NCI-H526 (cell line): ENCODE results near the gene ANKDD1B.
"Not testable (repeated sequence)": the region's sequence is repeated elsewhere in the genome, so short reads cannot be mapped to it uniquely, and the experiment has no call there.

Source experiments
- DNase-seq, 2 experiments: peaks; one replicate each; lab custom pipeline; 2025; lab: John Stamatoyannopoulos, UW

ANKDD1B gene

DNA sequence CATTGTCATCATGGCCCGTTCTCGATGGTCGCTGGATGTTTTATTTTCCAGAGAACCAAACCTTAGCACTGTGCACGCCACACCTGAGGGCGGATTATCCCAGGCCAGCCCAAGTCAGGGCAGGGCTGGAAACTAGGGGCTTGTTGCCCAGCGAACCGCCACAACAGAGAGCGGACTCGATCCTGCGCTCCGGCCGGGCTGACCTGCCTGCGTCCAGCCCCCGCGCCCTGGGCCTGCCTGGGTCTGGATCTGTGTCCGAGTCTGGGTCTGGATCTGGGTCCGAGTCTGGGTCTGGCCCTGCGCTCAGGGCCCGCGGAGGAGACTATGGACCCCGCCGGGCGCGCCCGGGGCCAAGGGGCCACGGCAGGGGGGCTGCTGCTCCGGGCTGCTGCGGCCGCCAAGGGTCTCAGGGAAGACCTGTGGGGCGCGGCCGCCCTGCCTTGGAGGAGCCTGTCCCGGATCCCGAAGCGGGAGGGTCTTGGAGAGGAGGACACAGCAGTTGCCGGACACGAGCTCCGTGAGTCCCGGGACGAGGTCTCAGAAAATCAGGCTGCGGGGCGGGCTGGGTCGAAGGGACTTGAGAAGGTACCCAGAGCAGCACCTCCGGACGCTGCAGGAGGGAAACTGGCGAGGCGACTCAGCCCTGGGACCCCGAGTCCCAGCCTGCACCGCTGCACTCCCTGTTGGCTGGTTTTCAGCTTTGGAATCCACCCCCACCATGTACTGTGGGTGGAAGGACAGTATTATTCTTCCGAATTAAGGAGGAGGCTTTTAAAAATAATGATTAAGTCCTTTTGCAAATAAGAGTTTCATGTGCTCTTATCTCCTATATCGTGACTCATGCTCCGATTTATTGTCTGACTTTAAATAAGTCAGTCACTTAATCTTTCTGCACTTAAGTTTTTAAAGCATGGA lies at the start of gene ANKDD1B:
TSS of gene ANKDD1B (plus strand) at position 143 of the 915 bp plus-strand sequence. CDS start at position 325, 182 bp downstream.
- DNase-seq: peak in 1 of 2 experiments; percentile 8

- DNase-seq: not testable (repeated sequence)
Measured at GRCh38 chr5:75565991-75566709, 45.1 kb upstream of the ANKDD1B start.

DNA sequence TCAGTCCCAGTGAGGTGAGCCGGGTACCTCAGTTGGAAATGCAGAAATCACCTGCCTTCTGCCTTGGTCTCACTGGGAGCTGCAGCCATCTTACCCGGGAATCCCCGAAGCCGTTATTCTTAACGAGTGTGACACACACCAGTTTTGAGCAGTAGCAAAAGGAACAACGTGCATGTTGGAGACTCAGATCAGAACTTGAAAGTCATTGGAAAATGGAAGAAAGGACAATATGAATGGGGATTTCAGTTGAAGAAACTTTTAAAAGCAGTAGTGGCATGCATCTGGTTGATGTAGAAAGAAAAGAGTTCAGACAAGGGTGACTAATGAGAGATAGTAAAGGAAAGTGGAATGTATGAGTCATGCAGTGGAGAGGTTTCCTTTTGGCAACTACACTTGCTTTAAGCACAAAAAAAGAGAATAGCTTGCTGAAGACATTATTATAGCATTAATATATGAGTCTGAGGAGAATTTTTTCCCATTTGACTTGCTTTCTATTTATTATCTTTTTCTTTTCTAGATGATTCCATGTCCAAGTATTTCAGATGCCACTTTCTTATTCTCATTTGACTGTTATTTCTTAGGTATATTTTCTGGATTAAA lies 44.4 kb upstream of the ANKDD1B start:
- DNase-seq: no peak

DNA sequence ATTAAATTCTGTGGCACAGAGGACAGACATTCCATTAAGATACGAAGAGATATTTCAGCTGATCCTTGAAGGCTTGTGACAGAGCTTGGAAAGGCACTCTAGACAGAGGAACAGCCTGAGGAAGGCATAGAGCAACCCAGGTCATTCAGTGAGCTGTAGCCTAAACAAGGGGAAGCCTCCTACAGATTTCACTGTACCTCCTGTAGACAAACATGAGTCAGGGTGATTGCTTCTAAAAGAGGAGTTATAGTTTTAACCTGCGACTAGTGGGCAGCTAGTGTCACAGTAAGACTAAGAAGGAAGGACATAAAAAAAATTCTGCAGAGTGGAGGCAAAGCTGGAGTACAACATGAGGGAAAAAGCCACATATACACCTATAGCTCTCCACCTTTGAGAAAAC lies 43.5 kb upstream of the ANKDD1B start:
- no peak for DNase-seq

GRCh38 chr5:75568202-75568601 lies 43.1 kb upstream of the ANKDD1B start:
- no peak for DNase-seq

GRCh38 chr5:75571547-75571946 lies 39.7 kb upstream of the ANKDD1B start:
- DNase-seq: no peak

DNA sequence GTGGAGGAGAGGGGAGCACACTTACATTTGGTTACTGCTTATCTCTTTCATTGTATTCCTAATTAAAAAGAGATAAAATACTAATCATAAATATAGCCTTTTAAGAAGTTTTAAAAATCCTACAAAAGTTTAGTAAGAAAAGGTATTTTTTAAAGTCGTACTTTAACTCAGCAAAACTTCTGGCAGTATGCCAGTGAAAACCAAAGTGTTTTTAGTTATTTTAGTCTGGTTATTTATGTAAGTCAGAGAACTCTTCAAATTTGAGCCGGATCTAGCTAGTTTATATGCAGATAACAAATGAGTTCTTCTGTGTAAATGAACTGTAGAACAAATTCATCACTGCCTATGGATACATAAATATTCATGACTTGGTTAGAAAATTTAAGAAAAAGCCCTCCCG lies 36.5 kb upstream of the ANKDD1B start:
- DNase-seq: no peak

- not testable (repeated sequence) for DNase-seq
Measured at GRCh38 chr5:75578280-75578679, 33.0 kb upstream of the ANKDD1B start.

DNA sequence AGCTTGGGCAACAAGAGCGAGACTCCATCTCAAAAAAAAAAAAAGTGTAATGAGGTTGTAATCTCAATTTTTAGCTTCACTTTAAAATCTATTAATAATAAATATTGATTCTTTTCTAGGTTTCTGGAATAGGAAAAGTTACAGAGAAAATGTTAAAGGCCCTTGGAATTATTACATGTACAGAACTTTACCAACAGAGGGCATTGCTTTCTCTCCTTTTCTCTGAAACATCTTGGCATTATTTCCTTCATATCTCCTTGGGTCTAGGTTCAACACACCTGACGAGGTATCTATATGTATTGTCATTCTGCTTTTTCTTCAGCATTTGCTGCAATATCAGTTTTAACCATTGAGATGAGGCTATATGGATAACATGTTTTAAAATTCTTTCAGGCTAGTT lies 26.6 kb upstream of the ANKDD1B start:
- DNase-seq: no peak

- DNase-seq: no peak
Measured at GRCh38 chr5:75588666-75589065, 22.6 kb upstream of the ANKDD1B start.

DNA sequence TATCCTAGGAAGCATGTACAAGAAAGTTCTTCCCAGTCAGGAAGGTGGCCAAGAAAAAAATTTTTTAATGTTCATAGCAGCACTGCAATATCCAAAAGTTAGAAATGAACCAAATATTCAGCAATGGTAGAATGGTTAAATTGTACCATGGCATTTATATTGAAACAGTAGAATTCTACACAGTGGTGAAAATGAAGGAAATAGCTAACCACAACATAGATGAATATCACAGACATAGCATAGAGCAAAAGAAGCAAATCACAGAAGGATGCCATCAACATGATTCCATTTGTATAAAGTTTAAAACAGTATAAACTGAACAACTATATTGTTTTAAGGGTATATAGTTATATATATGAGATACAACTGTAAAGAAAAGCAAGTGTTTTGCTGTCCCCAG lies 10.7 kb upstream of the ANKDD1B start:
- no peak for DNase-seq

- DNase-seq: no peak
Measured at GRCh38 chr5:75601567-75601966, 9.7 kb upstream of the ANKDD1B start.

DNA sequence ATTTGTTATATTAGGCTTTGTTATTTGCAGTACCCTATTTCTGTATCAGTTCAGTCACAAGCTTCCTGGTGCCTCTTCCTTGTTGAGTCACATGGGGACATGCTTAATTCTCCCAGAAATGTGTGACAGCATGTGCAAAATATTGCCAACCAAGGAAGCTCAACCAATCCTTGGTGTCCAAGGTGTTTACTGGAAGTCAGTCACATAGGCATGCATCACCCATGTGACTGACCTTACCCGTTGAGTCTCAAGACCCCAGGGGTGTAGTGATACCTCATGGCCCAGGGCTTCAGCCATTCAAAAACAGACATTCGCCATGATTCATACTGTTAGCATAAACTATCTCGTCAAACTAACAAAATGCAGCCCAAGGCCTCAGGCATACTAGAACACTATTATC lies 9.3 kb upstream of the ANKDD1B start:
- DNase-seq: no peak

DNA sequence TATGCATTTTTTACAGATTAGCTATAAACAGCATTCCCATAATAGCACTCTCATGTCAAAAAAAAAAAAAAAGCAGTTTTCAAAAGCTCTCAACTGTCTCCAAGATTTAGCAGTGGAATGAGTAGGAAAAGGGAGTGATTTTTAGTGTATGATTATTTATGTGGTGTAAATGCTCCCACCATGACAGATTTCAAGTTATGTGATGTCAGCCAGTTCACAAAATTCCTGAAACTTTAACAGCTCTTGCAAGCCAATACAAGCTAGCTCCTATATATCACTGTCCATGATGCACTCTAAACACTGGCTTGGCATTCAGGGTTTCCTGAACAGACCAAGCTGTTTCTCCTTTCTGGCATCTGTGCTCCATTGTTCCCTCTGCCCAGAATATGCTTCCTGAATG lies 7.9 kb upstream of the ANKDD1B start:
- no peak for DNase-seq

- no peak for DNase-seq
Measured at GRCh38 chr5:75603821-75604220, 7.4 kb upstream of the ANKDD1B start.

GRCh38 chr5:75607341-75607740 lies 3.9 kb upstream of the ANKDD1B start:
- DNase-seq: not testable (repeated sequence)

- DNase-seq: no peak
Measured at GRCh38 chr5:75608870-75609269, 2.4 kb upstream of the ANKDD1B start.

GRCh38 chr5:75610201-75610600 lies 1.1 kb upstream of the ANKDD1B start:
- no peak for DNase-seq

- DNase-seq: not testable (repeated sequence)
Measured at GRCh38 chr5:75610859-75611310, 368 bp upstream of the ANKDD1B start.

DNA sequence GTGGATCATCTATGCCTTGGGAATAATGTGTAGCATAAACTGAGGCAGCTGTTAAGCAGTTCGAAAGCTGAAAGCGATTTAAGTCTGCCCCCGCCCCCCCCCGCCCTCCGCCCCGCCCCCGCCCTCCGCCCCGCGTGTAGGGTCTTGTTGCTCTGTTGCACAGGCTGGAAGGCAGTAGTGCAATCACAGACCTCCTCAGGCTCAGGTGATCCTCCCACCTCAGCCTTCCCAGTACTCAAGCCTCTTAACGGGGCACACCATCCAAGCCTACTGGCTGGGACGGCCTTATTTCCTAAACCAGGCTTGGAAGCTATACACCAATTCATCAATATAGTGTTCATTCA lies 945 bp downstream of the ANKDD1B start:
- DNase-seq: no peak

- DNase-seq: no peak
Measured at GRCh38 chr5:75612901-75613300, 1.6 kb downstream of the ANKDD1B start.

DNA sequence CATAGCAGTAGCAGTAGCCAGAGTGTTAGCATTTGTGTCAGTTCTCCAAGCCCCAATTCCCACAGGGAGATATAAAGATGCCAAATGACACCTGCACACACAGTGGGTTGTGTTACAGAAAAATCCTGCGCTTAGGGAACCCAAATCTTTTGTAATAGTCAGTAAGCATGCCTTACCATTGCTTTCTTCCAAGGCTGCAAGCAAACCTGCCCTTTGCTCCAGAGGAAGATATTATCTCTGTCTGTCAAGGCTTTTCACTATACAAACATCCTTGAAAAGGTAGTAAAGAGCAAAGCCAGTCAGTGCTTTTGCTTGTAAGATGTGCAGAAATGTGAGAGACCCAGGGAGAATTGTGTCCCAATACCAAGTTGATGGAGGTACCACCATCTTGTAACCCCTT lies 2.9 kb downstream of the ANKDD1B start:
- DNase-seq: no peak

DNA sequence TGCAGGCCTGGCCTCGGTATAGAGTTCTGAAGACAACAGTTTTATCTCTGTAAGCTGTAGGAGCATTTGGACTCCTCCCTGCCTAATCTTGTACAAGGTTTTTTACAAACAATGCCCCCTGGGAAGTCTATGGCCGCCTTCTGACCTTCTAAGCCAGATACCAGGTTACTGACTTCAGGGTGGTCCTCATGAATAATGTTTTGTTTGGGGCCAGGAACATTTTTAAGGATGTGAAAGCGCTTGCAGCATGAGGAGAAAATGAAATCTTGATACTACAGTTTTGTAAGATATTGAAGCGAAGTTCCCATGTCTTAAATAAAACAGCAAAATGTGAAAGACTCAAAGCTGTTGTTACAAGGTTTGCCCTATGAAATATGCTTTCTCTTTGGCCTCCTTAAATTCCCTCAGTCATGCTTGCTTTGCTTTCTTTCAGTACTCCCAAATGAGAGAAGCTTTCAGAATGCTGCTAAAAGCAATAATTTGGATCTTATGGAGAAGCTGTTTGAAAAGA lies 5.2 kb downstream of the ANKDD1B start:
- DNase-seq: no peak
